GM12891 (cell line): ENCODE data around the gene DHCR24.

ENCODE experiments used
- POLR2A ChIP-seq: IDR thresholded peaks from 2 replicates; pipeline ENCODE4 v1.6.1; 2011; ENCODE audit warnings: low read depth, low read length, control low read depth
- POLR2AphosphoS5 ChIP-seq: IDR thresholded peaks from 2 replicates; pipeline ENCODE4 v1.6.1; 2011; ENCODE audit warnings: low read depth, low read length, control low read depth
- SPI1 ChIP-seq: IDR thresholded peaks from 2 replicates; pipeline ENCODE4 v1.6.1; 2011; ENCODE audit warnings: low read depth, low read length, control low read depth
- TAF1 ChIP-seq: IDR thresholded peaks from 2 replicates; pipeline ENCODE4 v1.6.1; 2011; ENCODE audit warnings: low read depth, low read length, control low read depth

- TF ChIP-seq POLR2AphosphoS5 (no peak), POLR2A (no peak), SPI1 (no peak), TAF1 (no peak)
Observed at GRCh38 chr1:54889132-54889725, 2.2 kb upstream of the DHCR24 start.
